ENCODE measurements around the gene PFKP. TPM values are rescaled to one million over a fixed set of nuclear protein-coding genes. Genes with fewer than 3 reads are reported as not detected.
A peak's percentile ranks its signal among the peaks of the same experiment; 100 is the strongest.
"Not testable (repeated sequence)": the region's sequence is repeated elsewhere in the genome, so short reads cannot be mapped to it uniquely, and the experiment has no call there.

PFKP gene
- total RNA-seq, 1 donor from 2014 or later = 292 TPM

DNA sequence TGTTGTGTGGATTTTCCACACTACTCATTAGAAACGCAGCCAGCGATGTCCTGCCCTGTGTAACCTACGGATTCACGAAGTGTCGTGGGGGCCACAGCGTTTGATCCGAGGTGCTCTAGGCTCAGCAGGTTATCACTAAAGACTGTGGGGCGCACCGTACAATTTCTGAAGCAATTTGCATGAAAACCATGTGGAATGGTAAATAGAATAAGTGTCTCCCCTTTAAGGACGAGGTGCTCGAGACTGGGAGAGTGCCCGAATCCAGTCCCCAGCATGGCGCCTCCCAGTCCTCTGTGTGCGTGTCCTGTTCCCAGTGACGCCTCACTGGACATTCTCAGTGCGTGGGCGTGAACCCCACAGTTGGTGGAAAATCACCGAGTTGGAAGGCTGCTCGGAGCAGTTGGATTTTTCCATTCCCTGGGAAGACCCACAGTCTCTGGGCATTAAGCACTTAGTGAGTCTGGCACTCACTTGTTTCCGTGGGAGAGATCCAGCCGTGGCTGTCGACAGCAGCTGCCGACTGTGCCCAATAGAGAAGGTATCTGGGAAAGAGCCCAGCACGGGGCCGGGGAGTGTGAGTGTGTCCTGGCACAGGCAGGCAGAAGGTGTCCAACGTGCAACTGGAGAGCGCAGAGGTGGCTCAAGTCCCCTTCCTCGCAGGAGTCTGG is 37.0 kb downstream of the PFKP start:
- no peak for DNase-seq (ENCODE audit: low read depth)
- Histone ChIP-seq H3K36me3 (ENCODE audit: control insufficient read depth, insufficient read depth, low read length) (peaks cover 7% of the 10 kb centered on the region), H3K27me3 (ENCODE audit: control insufficient read depth, insufficient read depth, low read length) (no peaks in the 10 kb centered on the region), H3K4me3 (ENCODE audit: low read depth, low read length) (no peak overlapping the region)
- TF ChIP-seq, protein P1, sequence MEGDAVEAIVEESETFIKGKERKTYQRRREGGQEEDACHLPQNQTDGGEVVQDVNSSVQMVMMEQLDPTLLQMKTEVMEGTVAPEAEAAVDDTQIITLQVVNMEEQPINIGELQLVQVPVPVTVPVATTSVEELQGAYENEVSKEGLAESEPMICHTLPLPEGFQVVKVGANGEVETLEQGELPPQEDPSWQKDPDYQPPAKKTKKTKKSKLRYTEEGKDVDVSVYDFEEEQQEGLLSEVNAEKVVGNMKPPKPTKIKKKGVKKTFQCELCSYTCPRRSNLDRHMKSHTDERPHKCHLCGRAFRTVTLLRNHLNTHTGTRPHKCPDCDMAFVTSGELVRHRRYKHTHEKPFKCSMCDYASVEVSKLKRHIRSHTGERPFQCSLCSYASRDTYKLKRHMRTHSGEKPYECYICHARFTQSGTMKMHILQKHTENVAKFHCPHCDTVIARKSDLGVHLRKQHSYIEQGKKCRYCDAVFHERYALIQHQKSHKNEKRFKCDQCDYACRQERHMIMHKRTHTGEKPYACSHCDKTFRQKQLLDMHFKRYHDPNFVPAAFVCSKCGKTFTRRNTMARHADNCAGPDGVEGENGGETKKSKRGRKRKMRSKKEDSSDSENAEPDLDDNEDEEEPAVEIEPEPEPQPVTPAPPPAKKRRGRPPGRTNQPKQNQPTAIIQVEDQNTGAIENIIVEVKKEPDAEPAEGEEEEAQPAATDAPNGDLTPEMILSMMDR (IDR thresholded peaks at IDR 0.05; ENCODE audit: insufficient read depth, low read length, poor library complexity, severe bottlenecking) = no peak

DNA sequence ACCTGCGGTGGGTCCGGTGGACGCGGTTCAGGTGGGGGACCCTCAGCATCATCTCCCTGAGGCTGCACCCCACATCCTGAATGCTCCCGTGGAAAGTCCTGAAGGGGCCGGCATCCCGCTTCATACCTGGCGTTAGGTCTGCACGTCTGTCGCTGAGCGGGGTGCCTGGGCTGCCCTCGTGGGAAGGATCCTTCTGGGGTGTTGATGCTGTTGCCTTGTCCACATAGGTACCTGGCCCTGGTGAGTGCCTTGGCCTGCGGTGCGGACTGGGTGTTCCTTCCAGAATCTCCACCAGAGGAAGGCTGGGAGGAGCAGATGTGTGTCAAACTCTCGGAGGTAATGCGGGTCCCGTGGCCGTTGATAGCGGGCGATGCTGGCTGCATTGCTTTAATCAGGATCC is 37.8 kb downstream of the PFKP start:
- H3K36me3 ChIP-seq (ENCODE audit: control insufficient read depth, insufficient read depth, low read length) = peaks cover 6% of the 10 kb centered on the region
- TF ChIP-seq, protein P1 (IDR thresholded peaks at IDR 0.05; ENCODE audit: insufficient read depth, low read length, poor library complexity, severe bottlenecking) = no peak
- H3K27me3 ChIP-seq (ENCODE audit: control insufficient read depth, insufficient read depth, low read length) = no peaks in the 10 kb centered on the region
- DNase-seq (ENCODE audit: low read depth) = no peak
- no peak overlapping the region for H3K4me3 ChIP-seq (ENCODE audit: low read depth, low read length)

DNA sequence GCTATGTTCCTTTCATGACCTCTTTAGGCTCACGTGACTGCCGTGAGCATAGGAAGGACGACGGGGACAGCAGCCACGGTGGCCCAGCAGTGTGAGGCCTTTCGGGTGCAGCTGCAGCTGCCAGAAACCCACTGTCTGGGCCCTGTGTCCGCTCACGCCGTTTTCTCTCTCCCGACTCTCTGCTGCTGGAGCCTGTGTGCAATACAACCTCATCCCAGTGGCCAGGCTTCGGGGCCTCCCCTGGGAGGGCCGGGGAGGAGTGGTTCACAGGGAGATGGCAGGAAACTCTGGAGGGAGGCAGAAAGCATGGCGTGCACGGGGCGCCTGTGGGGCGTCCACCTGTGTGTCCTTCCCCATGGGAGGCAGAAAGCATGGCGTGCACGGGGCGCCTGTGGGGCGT is 38.6 kb downstream of the PFKP start:
- DNase-seq (ENCODE audit: low read depth) = no peak
- Histone ChIP-seq H3K27me3 (ENCODE audit: control insufficient read depth, insufficient read depth, low read length) (no peaks in the 10 kb centered on the region), H3K36me3 (ENCODE audit: control insufficient read depth, insufficient read depth, low read length) (peaks cover 2% of the 10 kb centered on the region), H3K4me3 (ENCODE audit: low read depth, low read length) (no peak overlapping the region)
- TF ChIP-seq, protein P1 (IDR thresholded peaks at IDR 0.05; ENCODE audit: insufficient read depth, low read length, poor library complexity, severe bottlenecking) = no peak

DNA sequence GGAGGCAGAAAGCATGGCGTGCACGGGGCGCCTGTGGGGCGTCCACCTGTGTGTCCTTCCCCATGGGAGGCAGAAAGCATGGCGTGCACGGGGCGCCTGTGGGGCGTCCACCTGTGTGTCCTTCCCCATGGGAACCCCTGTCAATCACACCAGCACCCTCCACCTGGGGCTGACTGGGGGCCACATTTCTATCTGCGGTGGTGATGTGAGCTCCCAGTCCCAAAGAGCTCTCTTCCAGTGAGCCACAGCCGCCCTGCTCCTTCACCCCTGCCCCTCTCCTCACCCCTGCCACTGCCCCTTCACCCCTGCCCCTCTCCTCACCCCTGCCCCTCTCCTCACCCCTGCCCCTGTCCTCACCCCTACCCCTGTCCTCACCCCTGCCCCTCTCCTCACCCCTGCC is 39.0 kb downstream of the PFKP start:
- not testable (repeated sequence) for DNase-seq (ENCODE audit: low read depth); H3K36me3 ChIP-seq (ENCODE audit: control insufficient read depth, insufficient read depth, low read length)

DNA sequence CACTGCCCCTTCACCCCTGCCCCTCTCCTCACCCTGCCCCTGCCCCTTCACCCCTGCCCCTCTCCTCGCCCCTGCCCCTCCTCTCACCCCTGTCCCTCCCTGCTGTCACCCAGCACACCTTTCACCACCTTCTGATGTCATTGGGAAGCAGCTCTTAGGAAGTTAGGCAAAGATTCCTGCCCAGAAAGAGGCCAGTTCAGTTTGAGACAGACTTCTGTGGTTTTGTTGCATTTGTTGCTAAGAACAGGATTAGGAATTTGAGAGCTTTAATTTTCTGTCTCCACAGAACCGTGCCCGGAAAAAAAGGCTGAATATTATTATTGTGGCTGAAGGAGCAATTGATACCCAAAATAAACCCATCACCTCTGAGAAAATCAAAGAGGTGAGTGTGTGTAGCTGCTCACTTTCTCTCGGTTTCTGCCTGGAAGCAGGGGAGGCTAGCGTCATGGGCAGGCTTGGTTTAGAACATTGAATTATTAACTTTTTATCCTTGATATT is 39.6 kb downstream of the PFKP start:
- Histone ChIP-seq H3K4me3 (ENCODE audit: low read depth, low read length) (no peak overlapping the region), H3K27me3 (ENCODE audit: control insufficient read depth, insufficient read depth, low read length) (no peaks in the 10 kb centered on the region), H3K36me3 (ENCODE audit: control insufficient read depth, insufficient read depth, low read length) (peaks cover 1% of the 10 kb centered on the region)
- TF ChIP-seq, protein P1 (IDR thresholded peaks at IDR 0.05; ENCODE audit: insufficient read depth, low read length, poor library complexity, severe bottlenecking) = no peak
- DNase-seq (ENCODE audit: low read depth) = peak; percentile 29

More for the DNA sequence above, 39.0 kb downstream of the PFKP start:
- H3K27me3 ChIP-seq (ENCODE audit: control insufficient read depth, insufficient read depth, low read length); H3K4me3 ChIP-seq (ENCODE audit: low read depth, low read length): not testable (repeated sequence)

DNA sequence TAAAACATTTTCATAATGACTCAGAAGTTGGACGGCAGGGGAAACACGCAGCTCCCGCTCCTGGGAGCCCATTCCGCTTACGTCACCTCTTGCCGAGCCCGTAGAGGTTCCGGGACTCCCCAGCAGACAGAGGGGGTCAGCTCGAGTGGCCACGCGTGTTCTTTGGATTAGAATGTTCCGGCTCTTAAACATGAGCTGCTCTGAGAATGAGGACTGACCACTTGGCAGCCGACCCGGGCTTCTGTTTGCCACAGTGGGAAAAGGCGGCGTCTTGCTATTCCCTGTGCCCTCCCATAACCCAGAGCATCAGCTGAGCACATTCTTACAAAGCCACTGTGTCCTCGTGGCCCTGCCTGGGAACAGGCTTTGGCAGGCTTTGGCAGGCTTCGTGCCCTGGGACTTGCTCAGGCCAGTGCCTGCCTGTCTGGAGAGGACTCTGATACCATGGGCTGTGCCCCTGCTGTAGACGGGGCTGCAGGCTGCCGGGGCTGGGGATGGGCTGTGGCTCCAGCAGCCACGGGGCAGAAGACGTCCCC is 40.1 kb downstream of the PFKP start:
- DNase-seq (ENCODE audit: low read depth) = peak; percentile 92
- H3K36me3 ChIP-seq (ENCODE audit: control insufficient read depth, insufficient read depth, low read length) = peaks cover 1% of the 10 kb centered on the region
- no peak overlapping the region for H3K4me3 ChIP-seq (ENCODE audit: low read depth, low read length)

More for the DNA sequence above, 40.1 kb downstream of the PFKP start:
- TF ChIP-seq, protein P1 (IDR thresholded peaks at IDR 0.05; ENCODE audit: insufficient read depth, low read length, poor library complexity, severe bottlenecking) = no peak
- no peaks in the 10 kb centered on the region for H3K27me3 ChIP-seq (ENCODE audit: control insufficient read depth, insufficient read depth, low read length)

Data from kidney epithelial cell (primary cell).